NCI-H446 treated with DMSO at 0.1 percent for 48 hours (cell line): Measurements from ENCODE around the gene CD38.
"Not testable (repeated sequence)": the region's sequence is repeated elsewhere in the genome, so short reads cannot be mapped to it uniquely, and the experiment has no call there.

ENCODE experiments used
- DNase-seq: peaks from one replicate; lab custom pipeline; 2025; lab: John Stamatoyannopoulos, UW

CD38 gene

GRCh38 chr4:15762460-15762859 is 15.7 kb upstream of the CD38 start:
- not testable (repeated sequence) for DNase-seq

DNA sequence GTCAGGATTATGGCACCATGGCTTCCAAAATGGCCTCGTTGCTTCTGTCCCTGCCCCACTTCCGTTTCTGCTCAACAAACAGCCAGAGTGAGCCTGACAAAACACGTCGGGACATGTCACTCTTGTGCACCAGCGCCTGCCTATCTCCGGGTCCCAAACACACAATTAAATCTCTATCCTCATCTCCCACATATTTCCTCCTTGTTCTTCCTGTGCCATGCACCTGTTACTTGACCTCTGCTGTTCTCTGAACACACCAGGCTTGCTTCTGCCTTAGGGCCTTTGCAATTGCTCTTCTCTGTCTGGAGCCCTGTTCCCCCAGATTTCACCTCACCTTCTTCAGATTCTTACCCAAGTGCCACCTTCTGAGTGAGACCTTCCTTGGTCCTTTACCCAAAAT is 12.7 kb upstream of the CD38 start:
- no peak for DNase-seq

DNA sequence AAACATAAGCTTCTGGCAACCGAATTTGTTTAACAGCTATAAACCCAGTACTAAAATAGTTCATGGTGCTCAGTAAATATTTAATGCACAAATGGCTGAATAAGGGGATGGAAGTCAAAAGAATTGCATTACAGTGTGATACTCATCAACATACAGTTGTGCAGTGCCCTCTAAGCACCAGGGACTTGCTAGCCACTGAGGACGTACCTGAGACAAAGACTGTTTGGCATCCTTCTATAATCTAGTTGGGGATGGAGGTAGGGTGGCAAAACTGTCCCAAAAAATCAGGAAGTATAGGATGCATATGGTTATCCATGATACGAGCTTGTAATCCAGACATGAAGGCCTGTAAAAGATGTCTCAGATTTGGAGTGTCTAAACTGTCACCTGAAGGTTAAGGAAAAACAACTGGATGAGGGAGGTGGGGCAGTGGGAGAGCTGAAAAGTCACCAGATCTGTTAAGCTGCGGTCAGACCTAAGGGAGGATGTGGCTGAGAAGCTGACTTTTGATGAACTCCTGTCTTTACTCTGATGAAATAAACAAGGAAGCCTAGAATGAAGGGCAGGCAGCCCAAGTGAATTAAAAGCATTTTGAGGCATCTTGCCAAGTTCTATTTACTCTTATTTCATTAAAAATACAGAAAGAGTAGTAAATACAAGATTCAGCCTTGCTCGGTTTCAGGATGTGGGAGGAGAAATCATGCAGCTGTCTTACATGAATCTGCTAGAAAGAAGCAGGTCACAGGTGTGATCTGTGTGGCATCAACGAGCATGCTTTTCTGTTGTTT is 12.0 kb upstream of the CD38 start:
- no peak for DNase-seq

DNA sequence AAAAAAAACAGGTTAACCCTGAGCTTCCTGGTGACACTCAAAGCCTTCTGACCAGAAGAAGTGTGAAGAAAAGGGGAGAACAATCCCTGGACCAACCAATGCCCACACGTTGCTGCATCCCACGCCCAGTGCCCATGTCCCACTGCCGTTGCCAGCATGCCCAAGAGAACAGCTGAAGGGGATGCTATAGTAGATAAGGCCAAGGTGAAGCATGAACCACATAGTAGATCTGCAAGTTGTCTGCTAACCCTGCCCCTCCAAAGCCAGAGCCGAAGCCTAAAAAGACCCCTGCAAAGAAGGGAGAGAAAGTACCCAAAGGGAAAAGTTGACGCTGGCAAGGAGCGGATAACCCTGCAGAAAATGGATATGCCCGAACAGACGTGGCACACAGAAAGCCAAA is 11.3 kb upstream of the CD38 start:
- DNase-seq, result no peak

DNA sequence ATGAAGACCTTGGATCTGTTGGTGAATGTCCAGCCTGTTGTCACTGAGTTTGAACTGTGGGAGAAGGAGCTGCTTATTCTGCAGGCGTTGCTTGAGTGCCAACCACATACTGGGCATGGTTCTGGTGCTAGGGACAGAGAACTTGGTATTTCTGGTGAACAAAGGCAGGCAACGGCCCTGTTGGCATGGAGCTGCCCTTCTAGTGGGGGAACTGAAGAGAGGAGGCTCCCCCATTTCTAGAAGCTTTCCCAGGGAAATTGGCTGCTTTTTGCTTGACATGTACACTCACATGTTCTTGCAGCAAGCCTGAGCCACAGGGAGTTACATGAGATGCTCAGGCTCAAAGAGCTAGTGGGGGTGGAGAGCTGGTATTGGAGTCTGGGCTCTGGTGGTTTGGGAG is 8.9 kb upstream of the CD38 start:
- DNase-seq, result no peak

DNA sequence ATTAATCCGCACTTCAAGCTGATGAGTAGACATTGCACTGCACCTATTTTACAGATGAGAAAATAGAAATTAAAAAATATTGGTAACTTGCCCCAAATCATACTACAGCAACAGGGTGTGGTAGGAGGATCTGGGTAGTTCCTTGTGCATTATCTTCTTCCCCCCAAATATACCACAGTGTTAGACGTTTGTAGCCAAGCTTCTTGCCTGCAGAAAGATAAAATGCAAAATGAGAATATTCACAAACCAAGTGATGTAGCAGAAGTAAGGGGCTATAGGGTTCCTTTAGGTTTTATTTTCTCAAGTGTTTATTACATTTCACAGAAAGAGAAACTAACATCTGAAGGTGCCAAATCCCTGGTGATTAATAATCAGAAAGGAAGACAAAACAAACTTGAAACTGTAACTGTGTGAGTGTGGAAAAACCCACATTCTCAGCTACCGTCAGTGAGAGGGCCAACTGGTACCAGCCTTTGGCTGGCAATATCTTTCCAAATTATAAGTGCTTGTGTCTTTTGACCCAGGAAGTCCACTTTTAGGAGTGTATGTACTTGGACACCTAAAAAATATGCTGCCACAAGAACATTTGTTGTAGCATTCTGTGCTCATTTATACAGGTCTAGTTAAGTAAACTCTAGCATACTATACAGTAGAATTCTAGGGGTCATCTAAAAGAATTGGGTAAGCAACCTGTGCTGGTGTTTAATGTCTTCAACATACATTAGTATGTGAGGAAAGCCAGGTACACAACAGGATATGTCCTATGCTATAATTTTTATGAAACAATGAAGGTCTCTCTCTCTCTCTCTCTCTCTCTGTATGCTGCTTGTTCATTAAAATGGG is 6.7 kb upstream of the CD38 start:
- DNase-seq, result no peak

- no peak for DNase-seq
Observed at GRCh38 chr4:15774020-15774420, 4.1 kb upstream of the CD38 start.

- DNase-seq, result no peak
Observed at GRCh38 chr4:15776871-15777648, 1.1 kb upstream of the CD38 start.

- no peak for DNase-seq
Observed at GRCh38 chr4:15777697-15778288, 335 bp upstream of the CD38 start.

DNA sequence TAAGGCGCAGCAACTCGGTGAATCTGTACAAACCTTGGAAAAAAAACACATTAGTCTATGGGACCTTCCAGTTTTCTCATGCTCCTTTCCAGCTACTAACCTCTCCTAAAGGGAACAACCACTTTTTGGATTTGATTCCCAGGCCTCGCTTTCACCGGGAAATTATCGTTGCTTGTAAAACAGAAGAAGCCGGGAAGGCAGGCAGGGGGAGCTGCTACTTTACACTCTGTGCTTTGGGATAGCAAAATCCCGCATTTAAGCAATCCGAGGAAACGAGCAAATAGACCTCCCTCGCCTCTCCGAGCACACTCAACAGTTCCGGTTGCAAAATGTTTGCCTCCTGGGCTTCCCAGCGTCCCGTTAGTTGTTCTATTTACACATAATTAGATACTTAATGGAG is 1.2 kb downstream of the CD38 start:
- no peak for DNase-seq

GRCh38 chr4:15779809-15780208 is 1.7 kb downstream of the CD38 start:
- DNase-seq, result no peak

- DNase-seq, result no peak
Observed at GRCh38 chr4:15781427-15782095, 3.4 kb downstream of the CD38 start.

- DNase-seq, result no peak
Observed at GRCh38 chr4:15783676-15784075, 5.5 kb downstream of the CD38 start.

- DNase-seq, result no peak
Observed at GRCh38 chr4:15784959-15785634, 7.0 kb downstream of the CD38 start.

GRCh38 chr4:15786743-15787142 is 8.6 kb downstream of the CD38 start:
- no peak for DNase-seq

GRCh38 chr4:15792974-15793373 is 14.8 kb downstream of the CD38 start:
- peak; percentile 3 for DNase-seq

DNA sequence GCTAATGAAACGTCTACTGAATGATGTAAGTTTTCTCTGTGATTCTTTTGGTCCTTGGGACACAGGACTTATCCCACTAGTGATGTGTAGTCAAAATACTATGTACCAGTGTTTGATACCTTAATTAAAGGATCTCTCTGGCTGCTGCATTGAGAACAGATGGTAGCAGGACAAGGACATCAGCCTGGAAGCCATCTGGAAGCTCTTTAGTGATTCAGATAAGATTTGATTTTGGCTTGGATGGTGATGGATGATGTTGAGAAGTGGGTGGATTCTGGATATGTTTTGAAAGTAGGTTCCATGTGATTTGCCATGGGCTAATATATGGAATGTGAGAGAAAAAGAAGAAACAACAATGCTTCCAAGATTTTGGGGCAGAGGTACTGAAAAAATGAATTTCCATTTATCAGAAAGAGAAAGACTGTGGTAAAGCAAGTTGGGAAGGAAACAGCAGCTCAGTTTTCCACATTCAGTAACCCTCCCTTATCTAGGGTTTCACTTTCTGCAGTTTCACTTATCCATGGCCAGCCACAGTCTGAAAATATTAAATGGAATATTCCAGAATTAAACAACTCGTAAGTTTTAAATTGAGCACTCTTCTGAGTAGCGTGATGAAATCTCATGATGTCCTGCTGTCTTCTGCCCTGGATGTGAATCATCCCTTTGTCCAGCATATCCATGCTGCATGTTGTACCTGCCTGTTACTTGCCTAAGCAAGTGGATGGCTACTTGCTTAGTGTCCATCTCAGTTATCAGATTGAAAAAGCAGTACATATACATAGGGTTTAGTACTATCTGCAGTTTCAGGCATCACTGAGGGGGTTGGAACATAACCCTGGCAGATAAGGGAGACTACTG is 15.6 kb downstream of the CD38 start:
- DNase-seq, result peak; percentile 62

DNA sequence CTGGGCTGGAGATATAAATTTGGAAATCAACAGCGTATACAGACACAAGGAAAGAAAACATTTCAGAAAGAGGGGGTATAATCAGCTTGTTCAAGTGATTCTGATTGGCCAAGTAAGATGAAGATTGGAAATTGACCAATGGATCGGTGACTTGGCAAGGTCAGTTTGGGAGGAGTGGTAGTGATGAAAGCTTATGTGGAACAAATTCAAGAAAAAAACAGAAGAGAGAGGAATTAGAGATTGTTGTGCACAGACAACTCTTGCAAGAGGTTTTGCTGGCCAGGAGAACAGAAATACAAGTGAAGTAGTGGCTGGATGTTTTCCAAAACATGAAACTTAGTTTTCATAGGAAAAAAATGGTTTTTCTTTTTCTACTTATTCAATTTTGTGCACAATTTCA is 16.3 kb downstream of the CD38 start:
- DNase-seq, result peak; percentile 15

DNA sequence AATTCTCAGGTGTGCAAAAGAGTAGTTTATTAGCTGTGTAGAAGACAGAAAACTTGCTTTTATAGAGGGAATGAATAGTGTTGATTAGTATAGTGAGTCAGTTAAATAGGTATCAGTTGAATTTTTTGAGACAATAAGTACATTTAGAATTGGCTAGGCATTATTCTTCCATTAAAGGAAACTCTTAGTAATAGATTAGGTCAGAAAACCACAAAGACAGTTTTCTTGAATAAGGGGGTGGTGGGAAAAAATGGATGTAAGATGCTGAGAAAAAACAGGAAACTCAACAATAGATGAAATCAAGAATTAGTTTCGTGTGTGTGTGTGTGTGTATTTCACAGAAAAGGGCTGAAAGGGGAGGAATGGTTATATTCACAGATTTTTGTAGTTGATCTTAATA is 16.8 kb downstream of the CD38 start:
- DNase-seq, result no peak

- DNase-seq, result no peak
Observed at GRCh38 chr4:15797320-15797719, 19.2 kb downstream of the CD38 start.
